Uterus (tissue), 4 donors: ENCODE measurements around the gene PTPRC. TPM values are rescaled to one million over a fixed set of nuclear protein-coding genes. Genes with fewer than 3 reads are reported as not detected.

Experiments
- DNase-seq, 2 donors: peaks; one replicate each; pipeline ENCODE4 v3.0.0-alpha.2; 2019 to 2020
- H3K27ac ChIP-seq, 2 donors: fragments of 200-600 bp; sonication (generic); 1 replicate in 1 of 2; 2 replicates in 1 of 2; pipeline ENCODE4 v1.5.1; 2016 to 2018
- H3K27me3 ChIP-seq, 2 donors: fragments of 200-600 bp; sonication (generic); one replicate each; pipeline ENCODE4 v1.5.1; 2018 to 2019; ENCODE audit warnings: control low read depth in 1 of 2
- H3K36me3 ChIP-seq, 2 donors: fragments of 200-600 bp; sonication (generic); one replicate each; pipeline ENCODE4 v1.5.1; 2019; ENCODE audit warnings: control low read depth in 1 of 2
- H3K4me1 ChIP-seq, 2 donors: fragments of 200-600 bp; sonication (generic); one replicate each; pipeline ENCODE4 v1.5.1; 2018 to 2019; ENCODE audit warnings: control low read depth in 1 of 2
- H3K4me3 ChIP-seq, 2 donors: fragments of 200-600 bp; sonication (generic); 1 replicate in 1 of 2; 2 replicates in 1 of 2; pipeline ENCODE4 v1.5.1; 2018 to 2019; ENCODE audit warnings: mild to moderate bottlenecking in 1 of 2
- H3K9me3 ChIP-seq, 2 donors: fragments of 200-600 bp; sonication (generic); one replicate each; pipeline ENCODE4 v1.5.1; 2019; ENCODE audit warnings: control low read depth in 1 of 2
- POLR2A ChIP-seq, 2 donors: fragments of 450-650 bp; IDR thresholded peaks; one replicate each; pipeline ENCODE4 v1.6.1; 2016; ENCODE audit warnings: antibody characterized with exemption in 2 of 2, mild to moderate bottlenecking in 1 of 2, moderate library complexity in 1 of 2
- intact Hi-C: fragments of 100-400 bp; cut with DNase I; formaldehyde crosslinking; loops from one replicate; pipeline ENCODE4 v1.15.1; 2023; ENCODE audit warnings: low total_unique reads
- total RNA-seq, 4 donors: library from RNA; depleted of rRNA in 3 of 4; stranded (reverse); fragments of >200 nt in 3 of 4; gene quantifications; one replicate each; pipeline versions ENCODE4 v1.1.0 to v1.2.4, GENCODE V29; 2014 to 2023
- TF ChIP-seq, protein P1 (sequence below), 4 experiments: fragments of 200-600 bp in 2 of 4; fragments of 450-650 bp in 2 of 4; sonication (generic) in 2 of 4; IDR thresholded peaks; one replicate each; pipeline ENCODE4 v1.5.1; 2016 to 2019; ENCODE audit warnings: antibody characterized with exemption in 4 of 4, mild to moderate bottlenecking in 2 of 4, moderate library complexity in 1 of 4
- donor health status: DM: yes; HTN: yes; CAD: no.

Gene PTPRC
- total RNA-seq, 4 donors from 2014 or later, result 12.7 to 28.7 (median 16.3) TPM

DNA sequence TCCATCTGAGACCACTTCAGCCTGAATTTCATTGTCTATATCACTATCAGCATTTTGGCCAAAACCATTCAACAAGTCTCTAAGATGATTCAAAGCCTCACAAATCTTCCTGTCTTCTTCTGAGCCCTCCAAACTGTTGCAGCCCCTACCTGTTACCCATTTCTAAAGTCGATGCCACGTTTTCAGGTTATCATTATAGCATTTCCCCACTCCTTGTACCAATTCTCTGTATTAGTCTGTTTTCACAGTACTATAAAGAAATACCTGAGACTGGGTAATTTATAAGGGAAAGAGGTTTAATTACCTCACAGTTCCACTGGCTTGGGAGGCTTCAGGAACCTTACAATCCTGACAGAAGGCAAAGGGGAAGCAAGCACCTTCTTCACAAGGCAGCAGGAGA is 158.8 kb downstream of the PTPRC start:
- Histone ChIP-seq H3K4me1 (no peaks in the 10 kb centered on the region), H3K36me3 (no peaks in the 10 kb centered on the region), H3K27me3 (no peaks in the 10 kb centered on the region), H3K27ac (no peak overlapping the region), H3K4me3 (no peak overlapping the region), H3K9me3 (no peaks in the 10 kb centered on the region)
- TF ChIP-seq POLR2A (IDR thresholded peaks at IDR 0.05), result no peak
- TF ChIP-seq, protein P1, sequence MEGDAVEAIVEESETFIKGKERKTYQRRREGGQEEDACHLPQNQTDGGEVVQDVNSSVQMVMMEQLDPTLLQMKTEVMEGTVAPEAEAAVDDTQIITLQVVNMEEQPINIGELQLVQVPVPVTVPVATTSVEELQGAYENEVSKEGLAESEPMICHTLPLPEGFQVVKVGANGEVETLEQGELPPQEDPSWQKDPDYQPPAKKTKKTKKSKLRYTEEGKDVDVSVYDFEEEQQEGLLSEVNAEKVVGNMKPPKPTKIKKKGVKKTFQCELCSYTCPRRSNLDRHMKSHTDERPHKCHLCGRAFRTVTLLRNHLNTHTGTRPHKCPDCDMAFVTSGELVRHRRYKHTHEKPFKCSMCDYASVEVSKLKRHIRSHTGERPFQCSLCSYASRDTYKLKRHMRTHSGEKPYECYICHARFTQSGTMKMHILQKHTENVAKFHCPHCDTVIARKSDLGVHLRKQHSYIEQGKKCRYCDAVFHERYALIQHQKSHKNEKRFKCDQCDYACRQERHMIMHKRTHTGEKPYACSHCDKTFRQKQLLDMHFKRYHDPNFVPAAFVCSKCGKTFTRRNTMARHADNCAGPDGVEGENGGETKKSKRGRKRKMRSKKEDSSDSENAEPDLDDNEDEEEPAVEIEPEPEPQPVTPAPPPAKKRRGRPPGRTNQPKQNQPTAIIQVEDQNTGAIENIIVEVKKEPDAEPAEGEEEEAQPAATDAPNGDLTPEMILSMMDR (IDR thresholded peaks at IDR 0.05), result no peak
- DNase-seq, result no peak
- intact Hi-C loops, result no loop called here

DNA sequence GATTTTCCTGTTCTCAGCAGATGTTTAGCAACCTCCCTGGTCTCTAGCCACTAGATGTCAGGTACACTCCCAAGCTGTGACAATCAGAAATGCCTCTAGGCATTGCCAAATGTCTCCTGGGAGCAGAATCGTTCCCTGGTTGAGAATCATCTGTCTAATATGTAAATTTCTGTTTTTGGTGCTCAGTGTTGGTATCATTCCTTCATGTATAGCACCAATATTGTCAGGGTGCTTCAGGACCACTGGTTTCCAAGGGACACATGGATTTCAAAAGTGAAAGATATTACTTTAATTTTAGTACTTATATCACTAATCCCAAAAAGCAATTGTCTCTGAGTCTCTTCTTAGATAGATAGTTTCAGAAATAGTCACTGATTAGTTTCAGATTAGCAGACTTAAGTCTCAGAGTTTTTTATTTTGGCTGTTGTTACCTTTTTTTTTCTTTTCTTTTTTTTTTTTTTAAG is 160.1 kb downstream of the PTPRC start:
- no peaks in the 10 kb centered on the region for H3K27me3 ChIP-seq
- H3K36me3 ChIP-seq, result no peaks in the 10 kb centered on the region
- no peak overlapping the region for H3K4me3 ChIP-seq
- DNase-seq, result no peak
- H3K9me3 ChIP-seq, result no peaks in the 10 kb centered on the region
- no peak for TF ChIP-seq POLR2A (IDR thresholded peaks at IDR 0.05)
- TF ChIP-seq, protein P1 (IDR thresholded peaks at IDR 0.05), result no peak
- H3K27ac ChIP-seq, result no peak overlapping the region
- H3K4me1 ChIP-seq, result no peaks in the 10 kb centered on the region
- intact Hi-C loops, result no loop called here

DNA sequence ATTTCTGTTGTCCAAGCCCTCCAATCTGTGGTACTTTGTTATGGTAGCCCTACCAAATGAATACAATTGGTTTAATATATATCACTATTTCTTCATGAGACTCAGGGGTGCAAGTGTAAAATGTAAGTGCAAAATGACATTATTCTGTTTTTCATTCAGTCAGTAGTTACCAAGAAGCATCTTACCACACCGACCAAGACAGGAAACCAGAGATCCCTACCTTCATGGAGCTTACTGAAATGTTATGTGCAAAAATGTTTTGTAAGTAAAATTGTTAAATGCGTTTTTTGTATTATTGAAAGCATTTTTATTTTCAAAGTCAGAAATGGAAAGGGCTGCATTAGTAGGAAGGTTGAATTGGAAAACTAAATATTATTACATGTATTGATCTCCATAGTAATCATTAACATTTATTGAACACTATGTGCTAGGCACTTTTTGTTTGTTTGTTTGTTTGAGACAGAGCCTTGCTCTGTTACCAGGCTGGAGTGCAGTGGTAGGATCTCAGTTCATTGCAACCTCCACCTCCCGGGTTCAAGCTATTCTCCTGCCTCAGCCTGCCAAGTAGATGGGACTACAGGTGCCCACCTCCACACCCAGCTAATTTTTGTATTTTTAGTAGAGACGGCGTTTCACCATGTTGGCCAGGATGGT is 166.8 kb downstream of the PTPRC start:
- no peak overlapping the region for H3K4me3 ChIP-seq
- H3K36me3 ChIP-seq, result no peaks in the 10 kb centered on the region
- H3K9me3 ChIP-seq, result no peaks in the 10 kb centered on the region
- H3K27ac ChIP-seq, result no peak overlapping the region
- DNase-seq, result no peak
- no peaks in the 10 kb centered on the region for H3K4me1 ChIP-seq
- intact Hi-C loops, result no loop called here
- no peak for TF ChIP-seq POLR2A (IDR thresholded peaks at IDR 0.05)
- TF ChIP-seq, protein P1 (IDR thresholded peaks at IDR 0.05), result no peak
- H3K27me3 ChIP-seq, result no peaks in the 10 kb centered on the region

DNA sequence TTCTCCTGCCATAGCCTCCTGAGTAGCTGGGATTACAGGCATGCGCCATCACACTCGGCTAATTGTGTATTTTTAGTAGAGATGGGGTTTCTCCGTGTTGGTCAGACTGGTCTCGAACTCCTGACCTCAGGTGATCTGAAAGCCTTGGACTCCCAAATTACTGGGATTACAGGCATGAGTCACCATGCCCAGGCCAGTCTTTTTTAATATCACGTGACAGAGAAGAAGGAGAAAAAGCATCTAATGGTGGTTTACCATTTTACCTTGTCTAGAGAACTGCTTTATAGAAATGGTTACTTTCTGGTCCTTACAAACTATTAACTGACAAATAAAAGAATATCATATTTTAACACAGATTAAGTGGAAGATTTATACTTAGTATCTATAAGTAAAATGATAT is 168.0 kb downstream of the PTPRC start:
- no peak overlapping the region for H3K27ac ChIP-seq
- DNase-seq, result no peak
- no peaks in the 10 kb centered on the region for H3K36me3 ChIP-seq
- H3K4me1 ChIP-seq, result no peaks in the 10 kb centered on the region
- no peaks in the 10 kb centered on the region for H3K27me3 ChIP-seq
- intact Hi-C loops, result no loop called here
- TF ChIP-seq, protein P1 (IDR thresholded peaks at IDR 0.05), result no peak
- TF ChIP-seq POLR2A (IDR thresholded peaks at IDR 0.05), result no peak
- no peak overlapping the region for H3K4me3 ChIP-seq
- H3K9me3 ChIP-seq, result no peaks in the 10 kb centered on the region

Other genes with a start within 250 kb of the PTPRC start
- gene ATP6V1G3, start 98.4 kb upstream of the PTPRC start, total RNA-seq, result not detected